ENCODE results near the gene HIF3A. TPM values are rescaled to one million over a fixed set of nuclear protein-coding genes. Genes with fewer than 3 reads are reported as not detected.

Gene HIF3A
- total and polyA plus RNA-seq, 2 donors (not counting 3 experiments of a cell fraction or from before 2014, with no cell fraction given): 8.1 to 8.5 TPM

DNA sequence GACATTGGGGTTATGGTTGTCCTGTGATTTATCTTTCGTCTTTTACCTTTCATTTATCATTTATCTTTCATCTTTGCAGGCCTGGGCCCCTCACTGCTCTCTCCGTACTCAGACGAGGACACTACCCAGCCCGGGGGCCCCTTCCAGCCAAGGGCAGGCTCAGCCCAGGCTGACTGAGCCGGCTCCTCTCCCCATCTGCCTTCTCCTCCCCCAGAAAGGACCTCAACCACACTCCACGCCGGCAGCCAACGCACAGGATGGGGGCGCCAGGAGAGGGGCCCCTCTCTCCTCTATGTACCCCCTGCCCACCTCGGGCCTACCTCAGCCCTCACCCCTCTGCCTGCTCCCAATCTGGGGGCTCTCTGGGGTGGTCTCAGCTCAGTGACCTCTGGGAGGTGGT lies 42.6 kb downstream of the HIF3A start:
- BruUV-seq (replicated peaks): no TSS peak
- no peaks in the 10 kb centered on the region for H3K4me1 ChIP-seq (ENCODE audit: control insufficient read depth, extremely low read depth, insufficient read depth, low read length)
- H2AFZ ChIP-seq (ENCODE audit: low read depth, low read length): no peak overlapping the region
- FAIRE-seq (no peak), DNase-seq (ENCODE audit: low read depth, low spot score) (no peak)
- H3K4me3 ChIP-seq (replicated peaks in 1 of 3; ENCODE audit: insufficient read depth in 1 of 3, low read depth in 1 of 3, low read length in 3 of 3): no peak overlapping the region
- CTCF ChIA-PET: interaction anchor here (1.3 kb wide), 1 partner anchor 59 kb away, joined by 3 read pairs; no protein-coding TSS in a partner anchor
- H3K4me2 ChIP-seq (ENCODE audit: insufficient read depth, low read length): no peak overlapping the region
- H3K27me3 ChIP-seq (ENCODE audit: control insufficient read depth in 2 of 2, insufficient read depth in 2 of 2, low read length in 2 of 2): no peaks in the 10 kb centered on the region
- no peaks in the 10 kb centered on the region for H3K79me2 ChIP-seq (ENCODE audit: control insufficient read depth, insufficient read depth, low read length)
- no peaks in the 10 kb centered on the region for H3K9me1 ChIP-seq (replicated peaks; ENCODE audit: control insufficient read depth, extremely low read depth, insufficient read depth, low read length)
- intact Hi-C loops (cut with micrococcal nuclease): no loop called here
- H3K36me3 ChIP-seq (ENCODE audit: control insufficient read depth in 2 of 2, extremely low read depth in 1 of 2, insufficient read depth in 2 of 2, low read length in 2 of 2): no peaks in the 10 kb centered on the region
- H3K9ac ChIP-seq (replicated peaks; ENCODE audit: extremely low read depth, insufficient read depth, low read length): no peak overlapping the region
- POLR2A ChIA-PET: no interaction called here
- no peaks in the 10 kb centered on the region for H3K9me3 ChIP-seq (replicated peaks; ENCODE audit: control insufficient read depth, insufficient read depth, low read length)
- TF ChIP-seq POLR2A (IDR thresholded peaks at IDR 0.05; ENCODE audit: low read depth, low read length): no peak
- TF ChIP-seq, protein P1, sequence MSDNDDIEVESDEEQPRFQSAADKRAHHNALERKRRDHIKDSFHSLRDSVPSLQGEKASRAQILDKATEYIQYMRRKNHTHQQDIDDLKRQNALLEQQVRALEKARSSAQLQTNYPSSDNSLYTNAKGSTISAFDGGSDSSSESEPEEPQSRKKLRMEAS (IDR thresholded peaks at IDR 0.05; ENCODE audit: insufficient read depth, insufficient read length): no peak
- no peak for TF ChIP-seq JUN (IDR thresholded peaks at IDR 0.05; ENCODE audit: borderline replicate concordance, insufficient read depth, insufficient read length, low read depth)
- no peak for TF ChIP-seq POLR2AphosphoS5 (IDR thresholded peaks at IDR 0.05; ENCODE audit: insufficient read depth, low read depth, low read length)
- TF ChIP-seq, protein P2, sequence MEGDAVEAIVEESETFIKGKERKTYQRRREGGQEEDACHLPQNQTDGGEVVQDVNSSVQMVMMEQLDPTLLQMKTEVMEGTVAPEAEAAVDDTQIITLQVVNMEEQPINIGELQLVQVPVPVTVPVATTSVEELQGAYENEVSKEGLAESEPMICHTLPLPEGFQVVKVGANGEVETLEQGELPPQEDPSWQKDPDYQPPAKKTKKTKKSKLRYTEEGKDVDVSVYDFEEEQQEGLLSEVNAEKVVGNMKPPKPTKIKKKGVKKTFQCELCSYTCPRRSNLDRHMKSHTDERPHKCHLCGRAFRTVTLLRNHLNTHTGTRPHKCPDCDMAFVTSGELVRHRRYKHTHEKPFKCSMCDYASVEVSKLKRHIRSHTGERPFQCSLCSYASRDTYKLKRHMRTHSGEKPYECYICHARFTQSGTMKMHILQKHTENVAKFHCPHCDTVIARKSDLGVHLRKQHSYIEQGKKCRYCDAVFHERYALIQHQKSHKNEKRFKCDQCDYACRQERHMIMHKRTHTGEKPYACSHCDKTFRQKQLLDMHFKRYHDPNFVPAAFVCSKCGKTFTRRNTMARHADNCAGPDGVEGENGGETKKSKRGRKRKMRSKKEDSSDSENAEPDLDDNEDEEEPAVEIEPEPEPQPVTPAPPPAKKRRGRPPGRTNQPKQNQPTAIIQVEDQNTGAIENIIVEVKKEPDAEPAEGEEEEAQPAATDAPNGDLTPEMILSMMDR (IDR thresholded peaks at IDR 0.05; ENCODE audit: extremely low read depth in 1 of 2, insufficient read depth in 1 of 2, low read depth in 1 of 2, low read length in 2 of 2): no peak
- TF ChIP-seq FOS (IDR thresholded peaks at IDR 0.05; ENCODE audit: borderline replicate concordance, insufficient read depth, low read length): no peak
- no peak for TF ChIP-seq GATA2 (IDR thresholded peaks at IDR 0.05; ENCODE audit: insufficient read depth, insufficient read length, low read depth, low read length)
- no peak for TF ChIP-seq EZH2 (IDR thresholded peaks at IDR 0.05; ENCODE audit: borderline replicate concordance, low read depth, low read length, severe bottlenecking)
- no peak for TF ChIP-seq MYC (IDR thresholded peaks at IDR 0.05; ENCODE audit: low read depth, low read length)
- dilution Hi-C loops (cut with MboI; ENCODE audit: extremely low pct_ligation_motif_present, low sequenced_read_pairs): no loop called here
- no peak overlapping the region for H3K27ac ChIP-seq (ENCODE audit: insufficient read depth, low read depth, low read length)
- no peaks in the 10 kb centered on the region for H4K20me1 ChIP-seq (replicated peaks; ENCODE audit: control insufficient read depth, extremely low read depth, insufficient read depth, low read length)
